NOMO-1 treated with dmso at 0.1 percent for 144 hours (cell line): ENCODE results near the gene BCOR.

ENCODE experiments used
- DNase-seq: peaks from one replicate; lab custom pipeline; 2025; ENCODE audit not compliant: unreplicated experiment; lab: John Stamatoyannopoulos, UW

Gene BCOR

DNA sequence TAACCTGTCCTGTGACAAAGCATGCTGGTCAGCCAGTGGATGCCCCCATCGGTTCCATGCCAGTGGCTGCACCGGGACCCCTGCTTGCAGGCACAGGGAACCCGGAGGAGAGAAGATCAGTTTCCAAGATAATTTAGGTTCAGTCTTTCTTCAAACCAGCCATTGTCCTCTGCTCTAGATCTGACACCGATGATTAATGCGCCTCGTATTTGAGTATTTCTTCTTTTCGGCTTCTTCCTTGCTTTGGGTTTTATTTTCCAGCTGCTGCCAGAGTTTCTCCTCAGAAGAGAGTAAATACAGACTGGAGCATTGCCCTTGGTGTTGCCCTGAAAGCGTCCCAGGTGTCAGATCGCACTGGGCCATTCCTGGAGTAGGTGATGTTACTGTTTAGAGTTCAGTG, 19.2 kb upstream of the BCOR start:
- DNase-seq = no peak

DNA sequence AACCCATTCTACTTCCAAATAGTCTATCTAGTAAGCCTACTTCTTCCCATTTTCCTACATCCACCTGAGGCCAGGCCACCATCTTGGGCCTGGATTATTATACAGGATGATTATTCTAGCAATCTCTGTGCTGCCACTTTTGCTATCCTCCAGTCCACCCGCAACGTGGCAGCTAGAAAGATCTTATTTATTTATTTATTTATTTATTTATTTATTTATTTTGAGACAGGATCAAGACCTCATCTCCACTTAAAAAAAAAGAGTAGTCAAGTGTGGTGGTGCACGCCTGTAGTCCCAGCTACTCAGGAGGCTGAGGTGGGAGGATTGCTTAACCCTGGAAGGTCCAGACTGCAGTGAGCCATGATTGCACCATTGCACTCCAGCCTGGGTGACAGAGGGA, 15.2 kb upstream of the BCOR start:
- DNase-seq = no peak

DNA sequence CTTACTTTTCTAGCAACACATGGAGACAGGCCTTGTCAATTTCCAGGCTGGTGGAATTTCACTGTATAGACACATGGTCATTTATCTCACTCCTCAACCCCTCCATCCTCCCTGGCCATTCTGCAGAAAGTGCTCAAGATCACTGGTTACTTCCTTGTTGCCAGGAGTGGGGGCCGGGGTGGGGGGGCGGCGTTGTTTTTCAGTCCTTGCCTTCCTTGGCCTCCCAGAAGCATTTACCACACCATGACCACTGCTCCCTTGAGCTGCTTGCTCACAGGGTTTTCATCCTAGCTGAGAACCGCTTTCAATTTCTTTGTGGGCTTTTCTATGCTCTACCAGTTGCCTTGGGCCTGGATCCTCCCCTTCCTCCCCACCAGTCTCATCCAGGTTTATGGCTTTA, 14.1 kb upstream of the BCOR start:
- no peak for DNase-seq

DNA sequence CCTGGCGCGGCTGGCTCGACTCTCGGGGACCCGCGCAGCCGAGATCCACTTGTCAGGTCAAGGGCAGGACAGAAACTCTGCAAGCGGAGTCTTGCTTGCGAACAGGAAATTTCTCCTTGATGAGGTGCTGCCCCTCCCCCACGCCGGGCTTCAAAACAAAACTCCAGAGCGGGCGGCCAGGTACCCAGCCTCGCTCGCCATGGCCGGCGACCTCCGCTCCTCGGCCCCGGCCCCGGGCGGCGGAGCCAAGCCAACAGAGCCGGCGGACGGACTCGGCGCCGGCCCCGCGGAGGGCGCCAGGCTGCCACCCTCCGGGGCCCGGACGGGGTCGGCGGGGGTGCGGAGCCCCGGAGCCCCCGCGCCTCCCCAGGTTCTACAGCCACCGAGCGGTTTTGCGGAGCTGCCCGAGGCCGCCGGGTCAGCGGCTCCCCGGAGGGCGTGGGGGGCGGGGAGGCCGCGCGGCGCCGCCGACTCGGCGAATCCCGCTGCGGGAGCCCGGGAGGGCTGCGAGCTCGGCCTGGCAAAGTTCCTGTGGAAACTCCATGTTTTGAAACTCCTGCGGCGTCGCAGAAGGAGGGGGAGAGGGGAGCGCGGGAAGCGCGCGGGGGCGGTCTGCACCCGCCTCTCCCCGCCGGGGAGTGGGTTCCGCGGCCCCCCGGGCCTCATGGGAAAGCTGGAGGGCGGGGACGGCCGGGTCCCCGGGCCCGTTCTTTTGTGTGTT, 11.7 kb upstream of the BCOR start:
- no peak for DNase-seq

DNA sequence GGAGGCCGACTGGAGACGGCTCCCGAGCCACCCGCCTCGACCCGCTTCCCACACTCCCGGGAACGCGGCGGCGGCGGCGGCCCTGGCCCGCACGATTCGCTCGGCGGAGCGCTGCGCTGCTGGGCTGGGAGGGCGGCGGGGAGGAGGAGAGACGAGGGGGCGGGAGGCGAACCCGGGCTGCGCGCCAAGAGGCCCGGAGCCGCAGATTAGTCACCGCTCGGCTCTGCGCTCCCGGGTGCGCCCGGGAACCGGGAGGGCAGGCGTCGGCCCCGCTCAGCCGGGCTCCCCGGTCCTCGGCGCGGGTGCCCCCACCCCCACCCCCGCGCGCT, 11.2 kb upstream of the BCOR start:
- no peak for DNase-seq

DNA sequence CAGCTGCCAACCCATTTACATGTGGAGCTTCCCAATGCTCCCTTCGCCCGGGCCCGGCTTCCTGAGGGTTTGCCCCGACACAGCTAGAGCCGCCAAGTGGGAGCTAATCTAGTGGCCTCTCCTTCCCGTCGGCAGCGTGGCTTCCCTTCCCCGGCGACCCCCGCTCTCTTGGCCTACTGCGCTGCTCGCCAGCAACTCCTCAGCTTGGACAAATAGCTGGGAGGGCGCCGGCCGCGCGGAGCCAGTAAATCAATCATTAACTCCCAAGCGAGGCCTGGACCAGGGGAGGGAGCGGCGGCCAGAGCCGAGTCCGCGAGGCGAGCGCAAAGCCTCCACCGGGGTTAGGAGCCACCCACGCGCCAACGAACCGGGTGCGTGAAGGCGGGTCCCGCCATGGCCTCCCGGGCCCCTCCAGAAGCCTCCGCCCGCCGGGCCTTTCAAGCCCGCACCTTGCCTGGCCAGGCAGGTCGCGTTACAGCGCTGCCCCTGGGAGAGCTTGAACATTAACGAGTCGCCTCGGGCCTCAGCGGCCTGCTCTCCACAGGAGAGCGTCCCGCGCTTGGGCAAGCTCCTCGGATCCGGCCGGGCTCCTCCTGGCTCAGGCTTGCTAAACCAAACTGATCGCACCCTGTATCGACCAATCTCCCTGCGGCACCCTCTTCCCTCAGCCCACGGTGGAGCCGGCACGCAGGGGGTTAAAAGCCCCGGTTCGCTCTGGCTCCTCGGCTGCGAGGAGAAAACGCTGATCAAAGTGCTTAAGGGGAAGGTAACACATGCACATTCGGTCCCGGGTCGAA, 10.6 kb upstream of the BCOR start:
- DNase-seq = no peak

DNA sequence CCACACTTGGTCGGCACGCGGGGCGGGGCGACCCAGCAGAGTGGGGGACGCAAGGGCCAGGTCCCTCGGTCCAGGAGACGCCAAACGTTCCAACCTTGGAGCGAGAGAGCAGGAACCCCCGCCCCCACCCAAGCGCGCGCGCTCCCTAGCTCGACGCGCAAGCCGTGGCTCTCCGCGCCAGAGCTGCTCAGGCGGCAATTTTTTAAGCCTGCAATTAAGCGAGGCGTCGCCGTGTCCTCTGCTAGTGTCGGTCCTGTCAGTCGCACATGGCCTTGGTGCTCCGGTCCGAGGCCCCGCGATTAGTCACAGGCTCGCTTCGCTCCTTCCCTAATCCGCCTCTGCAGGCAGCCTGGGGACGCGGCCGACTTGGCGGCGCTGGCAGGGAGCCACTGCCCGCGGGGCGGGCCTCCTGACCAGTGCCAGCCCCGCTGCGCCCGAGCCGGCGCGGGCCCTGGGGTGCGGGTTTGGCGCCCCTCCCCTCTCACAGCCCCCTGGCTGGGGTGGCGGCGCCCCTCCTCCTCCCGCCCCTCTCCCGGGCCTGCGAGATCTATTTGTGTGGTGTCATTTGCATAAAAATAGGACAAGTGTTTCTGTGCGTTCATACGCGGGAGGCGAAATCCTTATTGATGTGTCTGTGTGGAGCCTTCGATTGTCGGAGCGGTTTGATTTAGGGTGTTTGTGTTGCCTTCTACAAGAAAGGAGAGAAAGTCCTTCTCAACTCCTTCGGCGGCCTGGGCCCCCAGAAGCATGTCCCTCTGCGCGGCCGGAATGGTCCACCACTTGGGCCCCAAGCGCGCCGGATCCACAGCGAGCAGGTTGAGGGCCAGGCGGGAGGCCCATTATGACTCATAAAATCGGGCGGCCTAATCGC, 9.8 kb upstream of the BCOR start:
- DNase-seq = no peak

DNA sequence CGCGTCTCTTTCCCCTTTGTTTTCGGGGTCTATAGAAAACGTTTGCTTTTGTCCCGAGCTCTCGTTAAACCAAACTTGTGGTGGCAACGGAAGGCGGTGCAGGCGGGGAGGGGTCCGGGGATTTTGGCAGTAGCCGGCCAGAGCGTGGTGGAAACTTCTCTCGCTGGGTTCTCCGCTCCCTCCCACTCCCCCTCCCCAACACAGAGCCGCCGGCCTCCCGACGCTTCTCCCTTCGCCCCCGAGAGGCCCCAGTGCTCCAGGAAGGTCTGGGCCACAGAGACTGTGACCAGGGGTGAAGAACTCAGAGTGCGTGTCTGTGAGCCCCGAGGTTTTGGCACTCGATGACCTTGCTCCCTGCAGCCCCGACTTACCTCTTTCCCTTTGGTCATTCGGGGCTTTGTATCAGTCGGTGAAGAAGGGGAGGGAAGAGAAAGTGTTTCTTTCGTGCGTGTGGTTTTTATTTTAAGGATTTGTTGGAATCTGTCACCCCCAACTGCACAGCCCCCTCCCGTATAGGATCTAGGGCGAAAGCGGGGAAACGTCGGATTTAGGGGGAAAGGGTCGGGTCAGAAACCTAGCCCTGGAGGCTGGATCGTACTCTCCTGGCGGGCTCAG, 9.0 kb upstream of the BCOR start:
- no peak for DNase-seq

DNA sequence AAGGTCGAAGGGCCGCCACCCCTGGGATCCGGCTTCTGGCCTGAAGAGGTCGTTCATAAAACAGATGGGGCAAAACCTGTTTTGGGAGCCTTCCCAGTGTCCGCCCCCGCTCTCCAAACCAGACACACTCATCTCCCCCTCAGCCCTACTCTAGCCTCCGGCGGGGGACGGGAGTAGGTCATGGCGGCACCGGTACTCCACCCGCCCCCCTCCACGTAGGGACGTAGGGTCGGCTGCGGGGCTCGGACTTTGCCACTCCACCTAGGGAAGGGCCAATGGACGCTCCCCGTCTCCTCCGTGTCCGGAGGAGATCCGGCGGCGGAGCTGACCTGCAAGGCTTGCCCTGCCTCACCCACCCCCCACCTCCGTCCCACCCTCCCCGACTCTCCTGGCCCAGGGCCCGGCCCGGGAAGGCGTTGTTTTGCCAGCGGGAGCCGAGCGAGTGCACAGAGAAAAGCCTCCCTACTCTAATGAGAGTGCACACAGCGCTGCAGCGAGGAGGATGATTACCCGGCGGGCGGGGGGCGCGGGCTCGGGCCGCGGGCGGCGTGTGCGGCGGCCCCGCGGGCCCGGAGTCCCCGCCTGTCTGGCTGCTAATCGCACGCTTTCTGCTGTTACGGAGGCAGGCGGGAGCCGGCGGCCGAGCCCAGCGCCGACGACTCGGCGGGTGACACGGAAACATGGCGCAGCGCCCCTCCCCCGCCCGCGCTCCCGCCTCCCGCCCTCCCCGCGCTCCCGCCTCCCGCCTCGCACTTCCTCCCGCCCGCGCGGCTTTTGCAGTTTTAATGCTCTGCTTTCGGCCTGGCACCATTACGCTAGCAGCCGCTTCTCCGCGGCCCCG, 8.3 kb upstream of the BCOR start:
- DNase-seq = peak; percentile 42

DNA sequence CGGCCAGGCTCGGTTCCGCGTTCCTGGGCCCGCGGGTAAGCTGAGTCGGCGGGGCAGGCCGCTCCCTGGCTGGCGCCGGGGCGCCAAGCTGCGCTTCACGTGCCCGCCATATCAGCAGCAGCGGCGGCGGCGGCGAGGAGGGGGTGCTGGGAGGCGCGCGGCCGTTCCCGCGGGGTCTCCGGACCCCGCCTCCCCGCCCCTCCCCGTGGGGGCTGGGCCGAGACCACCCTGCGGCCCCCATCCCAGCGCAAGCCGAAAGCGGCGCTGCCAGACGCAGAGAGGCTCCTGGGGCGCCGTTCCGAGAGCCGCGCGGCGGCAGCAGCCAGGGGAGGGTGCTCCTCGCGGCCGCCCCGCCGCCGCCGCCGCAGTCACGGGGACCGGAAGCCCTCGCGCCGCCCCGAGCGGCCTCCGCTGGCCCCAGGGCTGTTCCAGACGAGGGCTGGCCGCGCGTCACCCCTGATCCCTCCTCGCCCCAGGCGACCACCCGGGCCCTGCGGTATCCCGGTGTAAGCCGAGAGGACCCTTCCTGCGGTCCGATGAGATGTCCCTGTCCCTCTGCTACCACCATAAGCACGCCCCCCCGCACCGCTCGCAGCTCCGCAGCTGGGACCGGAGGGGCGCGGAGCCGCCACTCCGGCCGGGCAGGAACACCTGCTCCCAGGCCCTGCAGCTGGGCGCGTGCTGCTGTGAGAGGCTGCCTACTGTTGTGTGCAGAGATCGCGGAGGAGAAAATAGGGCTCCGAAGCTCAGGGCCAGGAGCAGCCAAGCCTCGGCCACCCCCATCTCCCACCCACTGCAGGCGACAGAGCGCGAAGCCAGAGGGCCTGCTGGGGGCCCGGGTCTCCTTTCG, 7.5 kb upstream of the BCOR start:
- DNase-seq = no peak

DNA sequence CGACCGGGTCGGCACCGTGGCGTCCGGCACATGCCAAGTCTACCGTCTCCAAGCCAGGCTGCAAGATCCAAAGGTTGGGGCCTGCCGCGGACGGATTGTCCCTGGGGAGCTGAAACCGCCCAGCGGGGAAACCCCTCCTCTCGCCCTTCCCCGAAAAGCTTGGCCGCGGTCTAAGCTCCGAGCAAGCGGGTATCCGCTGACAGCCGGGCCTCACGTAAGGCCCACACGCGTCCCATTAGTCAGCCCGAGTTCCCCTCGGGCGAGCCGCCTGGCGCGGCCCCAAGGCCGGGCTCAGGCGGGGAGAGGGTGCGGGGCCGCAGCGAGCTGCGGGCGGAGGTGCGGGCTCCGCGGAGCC, 6.8 kb upstream of the BCOR start:
- no peak for DNase-seq

DNA sequence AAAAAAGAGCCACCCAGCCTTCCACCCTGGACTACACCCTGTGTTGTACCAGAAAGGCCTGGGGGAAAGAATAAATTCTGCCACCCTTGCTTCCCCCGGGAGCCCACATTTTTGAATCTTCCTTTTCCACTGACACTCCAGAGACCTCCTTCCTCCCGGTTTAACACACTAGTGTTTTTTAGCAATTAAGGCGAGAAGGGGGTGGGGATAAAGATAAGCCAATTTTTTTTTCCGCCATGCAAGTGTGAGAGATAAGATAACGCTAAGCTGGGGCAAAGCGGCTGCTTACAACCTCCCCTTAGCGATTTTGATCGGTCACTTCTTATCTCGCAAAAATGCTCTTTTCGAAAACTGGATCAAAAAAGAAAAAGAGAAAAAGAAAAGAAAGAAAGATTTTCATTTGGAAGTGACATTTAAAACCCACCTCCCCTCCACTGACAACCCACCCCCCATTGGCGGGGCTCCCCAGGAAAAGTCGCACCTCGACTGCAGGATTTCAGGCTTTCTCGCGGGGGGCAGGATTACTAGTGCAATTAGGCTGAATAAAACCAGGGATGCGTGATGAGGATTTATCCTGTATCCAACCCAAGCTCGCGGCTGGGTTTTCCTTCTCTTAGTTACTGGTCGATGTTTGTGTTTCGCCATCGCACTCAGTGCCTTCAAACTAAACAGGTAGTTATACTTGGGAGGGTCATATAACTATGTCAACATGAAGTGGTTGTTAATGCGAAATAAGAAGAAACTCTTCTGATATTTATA, 6.0 kb upstream of the BCOR start:
- no peak for DNase-seq

DNA sequence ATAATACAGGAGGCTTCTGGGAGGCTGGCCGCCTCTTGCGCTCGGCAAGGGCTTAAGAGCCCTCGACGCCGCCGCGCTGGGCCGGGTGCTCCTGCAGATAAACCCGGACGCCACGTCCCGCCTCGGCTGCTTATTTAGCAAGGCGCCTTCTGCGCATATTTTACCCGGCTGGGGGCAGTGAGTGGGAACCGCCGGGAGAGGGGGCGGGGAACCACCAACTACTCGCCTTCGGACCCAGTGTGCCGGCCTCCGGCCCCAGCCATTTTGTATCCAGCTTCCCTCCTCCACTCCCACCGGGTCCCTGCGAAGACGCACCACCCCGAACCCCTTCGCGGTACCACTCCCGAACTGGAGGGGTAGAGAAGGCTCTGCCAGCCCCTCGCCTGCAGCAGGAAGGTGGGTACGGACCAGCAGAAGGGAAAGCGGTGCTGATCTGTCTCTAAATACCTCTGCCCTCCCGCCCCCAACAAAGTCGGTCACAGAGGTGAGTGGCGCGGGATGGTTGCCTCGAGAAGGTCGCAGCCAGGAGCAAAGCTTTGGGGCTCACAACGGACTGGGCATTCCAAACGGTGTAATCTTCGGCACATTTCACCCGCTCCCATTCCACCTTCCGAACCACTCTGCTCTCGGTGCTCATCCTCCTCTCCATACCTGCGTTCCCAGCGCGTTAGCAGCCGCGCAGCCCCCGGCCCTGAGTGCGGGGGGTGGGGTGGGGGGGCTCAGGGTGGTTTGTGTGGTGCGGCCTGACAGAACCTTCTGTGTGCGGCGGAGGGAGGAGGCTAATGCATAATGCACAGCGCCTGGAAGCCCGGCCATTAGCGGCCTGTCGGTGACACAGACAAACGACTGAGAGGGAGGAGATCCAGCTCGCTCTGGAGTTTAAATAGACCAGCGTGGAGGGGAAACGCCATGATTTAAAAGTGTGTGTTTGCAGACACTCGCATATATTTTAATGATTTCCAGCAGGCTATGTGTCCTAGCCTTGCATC, 4.9 kb upstream of the BCOR start:
- no peak for DNase-seq

DNA sequence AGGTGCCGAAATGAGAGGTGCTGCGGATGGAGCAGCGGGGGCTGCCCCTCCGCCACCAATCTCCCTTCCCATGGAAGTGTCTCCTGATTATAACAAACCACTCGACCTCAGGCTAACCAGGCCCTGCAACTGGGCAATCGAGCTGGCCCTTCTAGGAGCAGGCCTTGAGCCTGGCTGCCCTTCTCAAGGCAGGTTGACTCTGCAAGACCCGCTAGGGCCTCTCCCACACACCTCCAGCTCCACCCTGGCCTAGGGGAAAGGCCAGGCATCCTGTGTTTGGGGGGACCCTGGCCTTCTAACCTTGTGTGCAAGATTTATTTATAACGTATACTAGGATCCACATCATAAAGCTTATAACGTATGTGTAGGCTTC, 3.7 kb upstream of the BCOR start:
- no peak for DNase-seq

DNA sequence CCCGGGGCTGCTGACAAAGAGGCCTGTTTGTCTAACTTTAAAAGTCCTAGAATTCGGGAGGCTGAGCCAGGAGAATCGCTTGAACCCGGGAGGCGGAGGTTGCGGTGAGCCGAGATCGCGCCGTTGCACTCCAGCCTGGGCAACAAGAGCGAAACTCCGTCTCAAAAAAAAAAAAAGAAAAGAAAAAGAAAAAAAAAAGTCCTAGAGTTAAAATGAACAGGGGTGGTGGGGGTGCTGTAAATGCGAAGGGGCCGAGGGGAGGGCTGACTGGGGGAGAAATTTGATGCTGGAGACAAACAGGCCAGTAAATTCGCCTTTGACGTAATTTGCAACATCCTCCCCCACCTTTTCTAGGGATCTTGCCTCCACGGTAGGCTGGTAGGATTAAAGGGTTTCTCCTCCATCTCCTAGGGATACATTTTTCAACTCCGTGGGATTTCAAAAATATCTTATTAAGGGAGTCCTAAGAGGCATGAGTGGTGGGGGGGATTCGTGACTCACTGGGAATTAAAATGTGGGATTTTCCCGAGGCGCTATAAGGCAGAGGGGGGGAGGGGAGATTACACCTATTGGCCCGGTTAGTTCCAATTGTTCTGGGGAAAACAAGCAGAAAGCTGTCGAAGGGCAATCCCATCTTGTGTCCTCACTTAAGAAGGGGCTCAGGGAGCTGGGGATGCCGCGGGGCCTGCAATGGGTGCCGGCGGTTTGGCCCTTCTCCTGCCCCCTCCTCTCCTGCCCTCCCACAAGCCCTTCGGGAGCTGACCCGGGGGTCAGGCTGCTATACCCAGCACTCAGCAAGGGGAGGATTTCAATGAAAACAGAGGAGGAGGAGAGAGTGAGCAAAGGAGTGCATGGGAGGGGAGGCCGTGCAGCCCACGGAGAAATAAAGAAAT, 3.0 kb upstream of the BCOR start:
- no peak for DNase-seq

DNA sequence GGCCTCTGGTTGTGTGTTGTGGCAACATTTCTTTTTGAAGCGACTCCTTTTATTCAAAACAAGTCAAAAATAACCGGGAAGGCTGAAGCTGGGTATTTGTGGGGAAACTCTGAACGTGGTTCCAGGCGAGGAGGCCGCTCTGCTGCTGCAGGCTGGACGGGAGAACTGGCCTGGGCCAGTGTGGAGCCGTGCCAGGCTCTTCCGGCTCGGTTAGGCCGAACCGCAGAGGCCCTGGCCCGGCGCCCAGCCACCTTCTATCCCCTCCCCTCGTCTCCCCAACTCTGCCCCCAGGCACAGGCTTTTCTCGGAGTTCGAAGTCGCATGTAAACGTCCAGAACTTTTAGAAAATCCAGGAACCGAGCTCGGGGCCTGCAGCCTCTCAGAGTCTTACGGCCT, 2.4 kb upstream of the BCOR start:
- DNase-seq = no peak
